Hepatocyte (in vitro differentiated cells): ENCODE results near the gene MARCHF2. TPM values are rescaled to one million over a fixed set of nuclear protein-coding genes. Genes with fewer than 3 reads are reported as not detected.

Source experiments
- DNase-seq: peaks from one replicate; pipeline ENCODE4 v3.0.0-alpha.2; 2016; ENCODE audit warnings: low spot score
- H2AFZ ChIP-seq: fragments of 200-600 bp; sonication (generic); 2 replicates; pipeline ENCODE4 v1.6.0; 2016; ENCODE audit warnings: antibody characterized with exemption, mild to moderate bottlenecking
- H3K27ac ChIP-seq: fragments of 200-600 bp; sonication (generic); 2 replicates; pipeline ENCODE4 v1.5.1; 2016; ENCODE audit warnings: mild to moderate bottlenecking
- H3K27me3 ChIP-seq: fragments of 200-600 bp; sonication (generic); 2 replicates; pipeline ENCODE4 v1.6.1; 2016
- H3K36me3 ChIP-seq: fragments of 200-600 bp; sonication (generic); replicated peaks from 2 replicates; pipeline ENCODE4 v1.5.1; 2016; ENCODE audit warnings: low read depth; ENCODE audit not compliant: insufficient read depth
- H3K4me1 ChIP-seq: fragments of 200-600 bp; sonication (generic); 2 replicates; pipeline ENCODE4 v1.5.1; 2016; ENCODE audit warnings: mild to moderate bottlenecking, moderate library complexity; ENCODE audit not compliant: insufficient read depth
- H3K4me2 ChIP-seq: fragments of 200-600 bp; sonication (generic); 2 replicates; pipeline ENCODE4 v1.6.0; 2016
- H3K4me3 ChIP-seq: fragments of 200-600 bp; sonication (generic); 2 replicates; pipeline ENCODE4 v1.5.1; 2016; ENCODE audit warnings: mild to moderate bottlenecking
- H3K79me2 ChIP-seq: fragments of 200-600 bp; sonication (generic); 2 replicates; pipeline ENCODE4 v1.6.0; 2017; ENCODE audit warnings: mild to moderate bottlenecking
- H3K9me2 ChIP-seq: fragments of 200-600 bp; sonication (generic); replicated peaks from 2 replicates; pipeline ENCODE4 v1.6.0; 2017; ENCODE audit warnings: mild to moderate bottlenecking; ENCODE audit not compliant: insufficient read depth
- H3K9me3 ChIP-seq: fragments of 200-600 bp; sonication (generic); 2 replicates; pipeline ENCODE4 v1.5.1; 2016; ENCODE audit warnings: low read depth, mild to moderate bottlenecking
- H4K20me1 ChIP-seq: fragments of 200-600 bp; sonication (generic); 2 replicates; pipeline ENCODE4 v1.6.0; 2016; ENCODE audit warnings: mild to moderate bottlenecking; ENCODE audit not compliant: insufficient read depth, poor library complexity, severe bottlenecking
- CTCF ChIP-seq: fragments of 200-600 bp; sonication (generic); IDR thresholded peaks from 2 replicates; pipeline ENCODE4 v1.5.1; 2016; ENCODE audit warnings: antibody characterized with exemption, mild to moderate bottlenecking; ENCODE audit not compliant: poor library complexity
- EZH2 ChIP-seq: fragments of 200-600 bp; sonication (generic); IDR thresholded peaks from 2 replicates; pipeline ENCODE4 v1.6.1; 2016; ENCODE audit warnings: antibody characterized with exemption, mild to moderate bottlenecking, borderline replicate concordance
- EZH2phosphoT487 ChIP-seq: fragments of 200-600 bp; sonication (generic); IDR thresholded peaks from one replicate; pipeline ENCODE4 v1.6.1; 2018; ENCODE audit warnings: antibody characterized with exemption, mild to moderate bottlenecking, low read depth, moderate library complexity; ENCODE audit not compliant: unreplicated experiment, severe bottlenecking
- WGBS: methylation state at CpG from one replicate; pipeline ENCODE4 v1.1.6; 2016; ENCODE audit warnings: low lambda C conversion rate; ENCODE audit errors: missing lambda C conversion rate; 5-methylcytosine and 5-hydroxymethylcytosine counted together
- polyA plus RNA-seq: library from polyadenylated mRNA; unstranded; fragments of >200 nt; fragmentation: Nextera tagmentation; extraction: Ambion mirVana; gene quantifications from 2 replicates; pipeline ENCODE4 v1.2.1, GENCODE V29; 2016
- total RNA-seq: library from RNA; depleted of rRNA; stranded (reverse); fragments of >200 nt; gene quantifications from 2 replicates; pipeline ENCODE4 v1.2.3, GENCODE V29; 2014

MARCHF2 gene
- total and polyA plus RNA-seq, 2 experiments from 2014 or later, result 38.5 to 73.5 TPM

GRCh38 chr19:8458380-8458779, 45.3 kb downstream of the MARCHF2 start:
- peak overlapping the region; percentile 47 for H3K27ac ChIP-seq
- no peaks in the 10 kb centered on the region for H3K9me3 ChIP-seq
- peaks cover 100% of the 10 kb centered on the region for H3K79me2 ChIP-seq
- no peaks in the 10 kb centered on the region for H3K27me3 ChIP-seq
- peaks cover 100% of the 10 kb centered on the region for H4K20me1 ChIP-seq
- no peaks in the 10 kb centered on the region for H3K9me2 ChIP-seq
- H2AFZ ChIP-seq, result no peak overlapping the region
- H3K36me3 ChIP-seq, result no peaks in the 10 kb centered on the region
- 45% methylated on average over 5 of the region's 5 CpGs for WGBS
- TF ChIP-seq EZH2, result no peak
- TF ChIP-seq EZH2phosphoT487, result no peak
- no peak for TF ChIP-seq CTCF
- H3K4me2 ChIP-seq, result peak overlapping the region; percentile 47
- no peak for DNase-seq
- peaks cover 49% of the 10 kb centered on the region for H3K4me1 ChIP-seq
- H3K4me3 ChIP-seq, result no peak overlapping the region

- Histone ChIP-seq H3K9me2 (no peaks in the 10 kb centered on the region), H2AFZ (no peak overlapping the region), H3K4me1 (peaks cover 49% of the 10 kb centered on the region), H3K4me2 (peak overlapping the region; percentile 47), H3K27me3 (no peaks in the 10 kb centered on the region), H3K36me3 (no peaks in the 10 kb centered on the region), H3K4me3 (no peak overlapping the region), H3K79me2 (peaks cover 100% of the 10 kb centered on the region), H3K27ac (peak overlapping the region; percentile 47), H4K20me1 (peaks cover 100% of the 10 kb centered on the region), H3K9me3 (no peaks in the 10 kb centered on the region)
- WGBS, result 59% methylated on average over 7 of the region's 7 CpGs
- TF ChIP-seq CTCF, result no peak
- TF ChIP-seq EZH2, result no peak
- TF ChIP-seq EZH2phosphoT487, result no peak
- no peak for DNase-seq
These were observed 46.0 kb downstream of the MARCHF2 start for GRCh38 chr19:8459095-8459494.

GRCh38 chr19:8459520-8460270, 46.6 kb downstream of the MARCHF2 start:
- H3K36me3 ChIP-seq, result peaks cover 6% of the 10 kb centered on the region
- H3K27me3 ChIP-seq, result no peaks in the 10 kb centered on the region
- H3K4me3 ChIP-seq, result no peak overlapping the region
- H2AFZ ChIP-seq, result no peak overlapping the region
- DNase-seq, result no peak
- no peaks in the 10 kb centered on the region for H3K9me2 ChIP-seq
- H3K9me3 ChIP-seq, result no peaks in the 10 kb centered on the region
- H4K20me1 ChIP-seq, result peaks cover 100% of the 10 kb centered on the region
- WGBS, result 19% methylated on average over 6 of the region's 6 CpGs
- H3K27ac ChIP-seq, result peak overlapping the region; percentile 47
- TF ChIP-seq CTCF (no peak), EZH2phosphoT487 (no peak), EZH2 (no peak)
- peaks cover 100% of the 10 kb centered on the region for H3K79me2 ChIP-seq
- H3K4me2 ChIP-seq, result peak overlapping the region; percentile 47
- peaks cover 49% of the 10 kb centered on the region for H3K4me1 ChIP-seq
